Naive thymus-derived CD8-positive, alpha-beta T cell (primary cell): Measurements from ENCODE around the gene HSFX4. TPM values are rescaled to one million over a fixed set of nuclear protein-coding genes. Genes with fewer than 3 reads are reported as not detected.
"Not testable (repeated sequence)": the region's sequence is repeated elsewhere in the genome, so short reads cannot be mapped to it uniquely, and the experiment has no call there.

Experiments used
- ATAC-seq, 2 donors: fragments of 150-1000 bp; cut with Tn5 transposase in 1 of 2; sonication (Bioruptor Pico), chemical (Tn5 transposase) in 1 of 2; 1 replicate in 1 of 2; 2 replicates in 1 of 2; pipeline ENCODE4 v1.10.0; 2021; ENCODE audit warnings: mild to moderate bottlenecking in 2 of 2, moderate library complexity in 2 of 2
- POLR2A ChIA-PET: fragments of 350-600 bp; sonication (Branson Sonifier 250); formaldehyde crosslinking; loops from one replicate; lab custom pipeline; 2021; ENCODE audit warnings: antibody characterized with exemption; lab: Charles Lee
- DNase-seq, 10 donors: peaks; one replicate each; pipeline versions ENCODE4 v3.0.0 to v3.0.0-alpha.2; 2020 to 2022
- H3K27ac Mint-ChIP-seq, 10 donors: one replicate each; pipeline ENCODE4 v1.8.0; 2020 to 2022; ENCODE audit warnings: mild to moderate bottlenecking in 10 of 10, mixed read lengths in 10 of 10, moderate library complexity in 4 of 10, inconsistent platforms in 1 of 10
- H3K27me3 Mint-ChIP-seq, 5 donors: one replicate each; pipeline ENCODE4 v1.8.0; 2021 to 2022; ENCODE audit warnings: mixed read lengths in 5 of 5
- H3K36me3 Mint-ChIP-seq, 3 donors: one replicate each; pipeline ENCODE4 v1.8.0; 2020 to 2022; ENCODE audit warnings: mixed read lengths in 3 of 3, mild to moderate bottlenecking in 2 of 3, inconsistent platforms in 1 of 3
- H3K4me1 Mint-ChIP-seq, 4 donors: one replicate each; pipeline ENCODE4 v1.8.0; 2021 to 2022; ENCODE audit warnings: mixed read lengths in 4 of 4
- H3K4me3 Mint-ChIP-seq, 10 donors: one replicate each; pipeline ENCODE4 v1.8.0; 2020 to 2022; ENCODE audit warnings: mild to moderate bottlenecking in 10 of 10, mixed read lengths in 10 of 10, moderate library complexity in 6 of 10, inconsistent platforms in 1 of 10
- H3K9me3 Mint-ChIP-seq, 9 donors: one replicate each; pipeline ENCODE4 v1.8.0; 2020 to 2022; ENCODE audit warnings: mixed read lengths in 9 of 9, mild to moderate bottlenecking in 3 of 9, inconsistent platforms in 1 of 9, moderate library complexity in 1 of 9
- polyA plus RNA-seq, 3 donors: library from polyadenylated mRNA; unstranded; fragments of 300-500 nt; fragmentation: Illumina TruSeq; gene quantifications; one replicate each; pipeline ENCODE4 v1.2.3, GENCODE V29; 2021
- total RNA-seq, 8 experiments: library from RNA in 2 of 8; stranded (reverse) in 2 of 8; gene quantifications; one replicate each; pipeline ENCODE4 v1.2.3 and lab custom pipeline; 2021 to 2026

Gene HSFX4
- total and polyA plus RNA-seq, 5 experiments from 2014 or later: not detected

- Mint-ChIP-seq H3K27ac (peak overlapping the region; percentile 81 to 98 (median 96)), H3K27me3 (no peaks in the 10 kb centered on the region), H3K36me3 (peaks cover 0 to 6% (median 0%) of the 10 kb centered on the region in 3 donors), H3K4me3 (peak overlapping the region; percentile 88 to 96 (median 90)), H3K9me3 (no peaks in the 10 kb centered on the region), H3K4me1 (peaks cover 0 to 5% (median 2%) of the 10 kb centered on the region in 4 donors)
- DNase-seq (peak; percentile 75 to 97 (median 90)), ATAC-seq (peak; percentile 56)
- POLR2A ChIA-PET: interaction anchor here (0.6 to 3.4 kb wide), 10 partner anchors 10 to 1457 kb away, joined by 3 to 41 read pairs (median 4); partner anchors contain the start of genes EOLA1, IDS, MTM1 and MTMR1
Measured at GRCh38 chrX:149939905-149940673, 10.7 kb downstream of the HSFX4 start.

- not testable (repeated sequence) for H3K27me3 Mint-ChIP-seq, H3K9me3 Mint-ChIP-seq, H3K36me3 Mint-ChIP-seq, ATAC-seq, DNase-seq, H3K4me1 Mint-ChIP-seq
- POLR2A ChIA-PET: interaction anchor here (0.6 to 3.4 kb wide), 6 partner anchors 400 to 1456 kb away, joined by 3 to 41 read pairs (median 4); partner anchors contain the start of genes EOLA1, IDS, MTMR1 and VMA21
- Mint-ChIP-seq H3K4me3 (peak overlapping the region; percentile 88 to 96 (median 90)), H3K27ac (peak overlapping the region; percentile 19 to 98 (median 96))
Measured at GRCh38 chrX:149940674-149941024, 11.3 kb downstream of the HSFX4 start.

- peak overlapping the region in 2 of 10 donors; percentile 57 to 79 for H3K27ac Mint-ChIP-seq
- POLR2A ChIA-PET, H3K4me3 Mint-ChIP-seq, DNase-seq, H3K27me3 Mint-ChIP-seq, H3K9me3 Mint-ChIP-seq, ATAC-seq, H3K4me1 Mint-ChIP-seq: not testable (repeated sequence)
- peaks cover 0 to 27% (median 0%) of the 10 kb centered on the region in 3 donors for H3K36me3 Mint-ChIP-seq
Measured at GRCh38 chrX:149945087-149945670, 15.8 kb downstream of the HSFX4 start.

- ATAC-seq, H3K27me3 Mint-ChIP-seq, H3K27ac Mint-ChIP-seq, H3K4me3 Mint-ChIP-seq, H3K9me3 Mint-ChIP-seq, DNase-seq, POLR2A ChIA-PET, H3K4me1 Mint-ChIP-seq: not testable (repeated sequence)
- peaks cover 0 to 27% (median 0%) of the 10 kb centered on the region in 3 donors for H3K36me3 Mint-ChIP-seq
Measured at GRCh38 chrX:149945820-149946219, 16.4 kb downstream of the HSFX4 start.

GRCh38 chrX:149946932-149947331 is 17.6 kb downstream of the HSFX4 start:
- H3K4me1 Mint-ChIP-seq, DNase-seq, H3K4me3 Mint-ChIP-seq, H3K9me3 Mint-ChIP-seq, POLR2A ChIA-PET, ATAC-seq, H3K27me3 Mint-ChIP-seq: not testable (repeated sequence)
- Mint-ChIP-seq H3K27ac (peak overlapping the region in 1 of 10 donors; percentile 36), H3K36me3 (peaks cover 0 to 34% (median 0%) of the 10 kb centered on the region in 3 donors)

GRCh38 chrX:149948016-149948415 is 18.6 kb downstream of the HSFX4 start:
- H3K9me3 Mint-ChIP-seq: no peaks in the 10 kb centered on the region
- no peaks in the 10 kb centered on the region for H3K27me3 Mint-ChIP-seq
- DNase-seq (no peak), ATAC-seq (no peak)
- H3K4me3 Mint-ChIP-seq: no peak overlapping the region
- peaks cover 0 to 3% (median under 1%) of the 10 kb centered on the region in 4 donors for H3K4me1 Mint-ChIP-seq
- H3K36me3 Mint-ChIP-seq: peaks cover 0 to 39% (median 0%) of the 10 kb centered on the region in 3 donors
- peak overlapping the region in 2 of 10 donors; percentile 9 to 53 for H3K27ac Mint-ChIP-seq
- POLR2A ChIA-PET: no interaction called here

GRCh38 chrX:149949743-149950436 is 20.5 kb downstream of the HSFX4 start:
- Mint-ChIP-seq H3K9me3 (no peaks in the 10 kb centered on the region), H3K27me3 (no peaks in the 10 kb centered on the region), H3K27ac (no peak overlapping the region), H3K4me3 (no peak overlapping the region), H3K36me3 (peaks cover 0 to 48% (median 1%) of the 10 kb centered on the region in 3 donors), H3K4me1 (peaks cover 0 to 4% (median 1%) of the 10 kb centered on the region in 4 donors)
- no peak for ATAC-seq
- POLR2A ChIA-PET: interaction anchor here (1.0 kb wide), 1 partner anchor 10 kb away, joined by 3 read pairs; no protein-coding TSS in a partner anchor
- no peak for DNase-seq

GRCh38 chrX:149950681-149951080 is 21.3 kb downstream of the HSFX4 start:
- ATAC-seq: no peak
- H3K9me3 Mint-ChIP-seq: no peaks in the 10 kb centered on the region

GRCh38 chrX:149961572-149961971 is 32.2 kb downstream of the HSFX4 start:
- Mint-ChIP-seq H3K4me3 (no peak overlapping the region), H3K36me3 (peaks cover 0 to 56% (median 0%) of the 10 kb centered on the region in 3 donors), H3K9me3 (no peaks in the 10 kb centered on the region), H3K27ac (no peak overlapping the region), H3K4me1 (peaks cover 0 to 4% (median 1%) of the 10 kb centered on the region in 4 donors), H3K27me3 (no peaks in the 10 kb centered on the region)
- POLR2A ChIA-PET: no interaction called here
- DNase-seq: no peak
- no peak for ATAC-seq

More at GRCh38 chrX:149950681-149951080, 21.3 kb downstream of the HSFX4 start:
- DNase-seq: peak in 1 of 10 donors; percentile 18
- Mint-ChIP-seq H3K4me1 (peaks cover 0 to 4% (median 1%) of the 10 kb centered on the region in 4 donors), H3K36me3 (peaks cover 0 to 46% (median 1%) of the 10 kb centered on the region in 3 donors), H3K4me3 (no peak overlapping the region), H3K27ac (no peak overlapping the region), H3K27me3 (no peaks in the 10 kb centered on the region)
- POLR2A ChIA-PET: interaction anchor here (1.0 kb wide), 1 partner anchor 11 kb away, joined by 3 read pairs; no protein-coding TSS in a partner anchor

- no peak overlapping the region for H3K4me3 Mint-ChIP-seq
- H3K27me3 Mint-ChIP-seq: no peaks in the 10 kb centered on the region
- H3K9me3 Mint-ChIP-seq: no peaks in the 10 kb centered on the region
- H3K27ac Mint-ChIP-seq: no peak overlapping the region
- DNase-seq (no peak), ATAC-seq (no peak)
- H3K4me1 Mint-ChIP-seq: peaks cover 0 to 4% (median 1%) of the 10 kb centered on the region in 4 donors
- POLR2A ChIA-PET: no interaction called here
- H3K36me3 Mint-ChIP-seq: peaks cover 0 to 52% (median 0%) of the 10 kb centered on the region in 3 donors
Measured at GRCh38 chrX:149962010-149962409, 32.6 kb downstream of the HSFX4 start.

- POLR2A ChIA-PET: no interaction called here
- no peaks in the 10 kb centered on the region for H3K27me3 Mint-ChIP-seq
- H3K36me3 Mint-ChIP-seq: peaks cover 0 to 49% (median 0%) of the 10 kb centered on the region in 3 donors
Measured at GRCh38 chrX:149962859-149963757, 33.7 kb downstream of the HSFX4 start.

More at GRCh38 chrX:149962859-149963757, 33.7 kb downstream of the HSFX4 start:
- DNase-seq: peak in 2 of 10 donors; percentile 6 to 11
- peak in 1 of 2 donors; percentile 35 for ATAC-seq
- H3K4me1 Mint-ChIP-seq: peaks cover 0 to 3% (median 1%) of the 10 kb centered on the region in 4 donors
- no peak overlapping the region for H3K4me3 Mint-ChIP-seq
- peak overlapping the region in 1 of 10 donors; percentile 42 for H3K27ac Mint-ChIP-seq
- H3K9me3 Mint-ChIP-seq: no peaks in the 10 kb centered on the region
